ENCODE results near the gene CASTOR1.

DNA sequence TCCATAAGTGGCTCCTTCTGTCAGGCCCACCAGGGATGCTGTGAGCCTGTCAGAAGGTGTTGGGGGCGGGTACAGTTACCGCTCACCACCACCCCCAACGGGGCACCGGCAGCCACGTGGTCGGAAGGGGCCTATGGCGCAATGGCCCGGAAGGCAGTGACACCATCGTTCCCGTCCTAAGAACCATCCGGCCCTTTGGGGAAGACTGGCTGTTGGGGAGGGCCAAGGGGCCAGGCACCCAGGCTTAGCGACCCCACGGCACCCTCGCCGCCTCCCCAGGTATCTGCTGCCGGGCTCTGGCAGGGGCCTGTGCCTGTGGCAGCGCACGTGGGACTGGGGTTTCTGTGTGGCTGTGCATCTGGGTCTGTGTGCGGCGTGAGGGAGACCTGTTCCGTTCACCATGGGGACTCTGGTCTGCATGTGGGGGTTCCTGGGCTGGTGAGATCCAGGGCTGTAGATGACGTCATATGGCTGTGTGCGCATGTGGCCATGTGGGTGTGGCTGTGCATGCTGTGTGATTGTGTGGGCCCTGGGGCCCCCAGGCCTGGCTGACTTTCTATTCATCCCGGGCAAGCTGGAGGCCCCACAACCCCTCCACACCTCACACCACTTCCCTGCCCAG, 23.4 kb downstream of the CASTOR1 start:
- TF ChIP-seq, protein P1, sequence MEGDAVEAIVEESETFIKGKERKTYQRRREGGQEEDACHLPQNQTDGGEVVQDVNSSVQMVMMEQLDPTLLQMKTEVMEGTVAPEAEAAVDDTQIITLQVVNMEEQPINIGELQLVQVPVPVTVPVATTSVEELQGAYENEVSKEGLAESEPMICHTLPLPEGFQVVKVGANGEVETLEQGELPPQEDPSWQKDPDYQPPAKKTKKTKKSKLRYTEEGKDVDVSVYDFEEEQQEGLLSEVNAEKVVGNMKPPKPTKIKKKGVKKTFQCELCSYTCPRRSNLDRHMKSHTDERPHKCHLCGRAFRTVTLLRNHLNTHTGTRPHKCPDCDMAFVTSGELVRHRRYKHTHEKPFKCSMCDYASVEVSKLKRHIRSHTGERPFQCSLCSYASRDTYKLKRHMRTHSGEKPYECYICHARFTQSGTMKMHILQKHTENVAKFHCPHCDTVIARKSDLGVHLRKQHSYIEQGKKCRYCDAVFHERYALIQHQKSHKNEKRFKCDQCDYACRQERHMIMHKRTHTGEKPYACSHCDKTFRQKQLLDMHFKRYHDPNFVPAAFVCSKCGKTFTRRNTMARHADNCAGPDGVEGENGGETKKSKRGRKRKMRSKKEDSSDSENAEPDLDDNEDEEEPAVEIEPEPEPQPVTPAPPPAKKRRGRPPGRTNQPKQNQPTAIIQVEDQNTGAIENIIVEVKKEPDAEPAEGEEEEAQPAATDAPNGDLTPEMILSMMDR (conservative IDR thresholded peaks at IDR 0.05; ENCODE audit: low read length): no peak
- no peak for TF ChIP-seq EZH2phosphoT487 (IDR thresholded peaks at IDR 0.05; ENCODE audit: borderline replicate concordance)

All from Loucy (cell line).